Measurements from ENCODE around the gene AFDN.
"Not testable (repeated sequence)": the region's sequence is repeated elsewhere in the genome, so short reads cannot be mapped to it uniquely, and the experiment has no call there.

The AFDN gene

DNA sequence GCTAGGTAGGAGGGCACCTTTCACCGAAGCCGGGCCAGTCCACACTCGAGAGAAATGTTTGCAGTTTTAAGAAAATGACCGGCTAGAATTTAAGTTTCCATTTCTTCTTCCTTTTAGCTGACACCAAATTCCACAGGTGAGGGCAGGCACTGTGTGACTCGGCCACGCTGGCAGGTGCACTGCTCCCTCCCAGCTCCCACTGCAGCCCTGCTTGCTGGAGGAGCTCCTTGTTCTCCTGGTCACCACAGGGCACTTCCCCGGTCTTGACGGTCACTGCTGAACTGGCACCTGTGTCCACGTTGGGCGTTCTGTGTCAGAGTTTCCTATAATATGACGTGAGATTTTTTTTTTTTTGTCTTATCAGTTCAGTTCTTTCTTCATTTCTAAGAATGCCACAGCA lies 167.1 kb downstream of the AFDN start:
- H3K4me1 ChIP-seq (ENCODE audit: control insufficient read depth, insufficient read depth, low read length) = no peaks in the 10 kb centered on the region
- H3K27ac ChIP-seq (ENCODE audit: low read length) = no peak overlapping the region
- H3K9ac ChIP-seq (ENCODE audit: low read length in 2 of 2) = no peak overlapping the region
- no peak overlapping the region for H3K4me3 ChIP-seq (ENCODE audit: low read length in 2 of 2)
- no peaks in the 10 kb centered on the region for H3K36me3 ChIP-seq (ENCODE audit: control insufficient read depth in 2 of 2, insufficient read depth in 2 of 2, low read length in 2 of 2)
- no peaks in the 10 kb centered on the region for H3K9me3 ChIP-seq (ENCODE audit: control insufficient read depth in 2 of 2, low read length in 2 of 2)
- H3K27me3 ChIP-seq (ENCODE audit: control insufficient read depth in 1 of 2, insufficient read depth in 2 of 2, low read length in 2 of 2) = peaks cover 4 to 7% of the 10 kb centered on the region in 2 donors

DNA sequence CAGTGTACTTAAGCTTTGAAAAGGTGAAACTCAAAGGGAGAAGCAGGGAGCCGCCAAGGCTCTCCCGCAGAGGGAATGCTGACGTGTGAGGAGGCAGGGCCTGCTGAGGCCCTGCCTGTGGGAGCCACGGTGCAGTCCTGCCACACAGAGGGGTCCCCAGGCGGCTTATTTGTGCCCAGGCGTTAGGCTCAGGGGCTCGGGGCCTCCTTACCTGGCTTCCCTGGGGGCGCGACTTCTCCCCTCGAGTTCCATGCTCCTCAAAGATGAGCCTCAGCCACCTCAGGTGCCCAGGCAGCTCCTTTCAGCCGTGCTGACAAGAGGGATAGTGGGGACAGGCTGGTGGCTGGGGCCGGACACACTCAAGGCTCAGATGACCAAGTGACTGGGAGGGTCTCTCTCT lies 168.6 kb downstream of the AFDN start:
- Histone ChIP-seq H3K4me3 (ENCODE audit: low read length in 2 of 2) (no peak overlapping the region), H3K4me1 (ENCODE audit: control insufficient read depth, insufficient read depth, low read length) (no peaks in the 10 kb centered on the region), H3K27ac (ENCODE audit: low read length) (no peak overlapping the region), H3K9me3 (ENCODE audit: control insufficient read depth in 2 of 2, low read length in 2 of 2) (no peaks in the 10 kb centered on the region), H3K36me3 (ENCODE audit: control insufficient read depth in 2 of 2, insufficient read depth in 2 of 2, low read length in 2 of 2) (no peaks in the 10 kb centered on the region), H3K27me3 (ENCODE audit: control insufficient read depth in 1 of 2, insufficient read depth in 2 of 2, low read length in 2 of 2) (peaks cover 9 to 12% of the 10 kb centered on the region in 2 donors), H3K9ac (ENCODE audit: low read length in 2 of 2) (no peak overlapping the region)

DNA sequence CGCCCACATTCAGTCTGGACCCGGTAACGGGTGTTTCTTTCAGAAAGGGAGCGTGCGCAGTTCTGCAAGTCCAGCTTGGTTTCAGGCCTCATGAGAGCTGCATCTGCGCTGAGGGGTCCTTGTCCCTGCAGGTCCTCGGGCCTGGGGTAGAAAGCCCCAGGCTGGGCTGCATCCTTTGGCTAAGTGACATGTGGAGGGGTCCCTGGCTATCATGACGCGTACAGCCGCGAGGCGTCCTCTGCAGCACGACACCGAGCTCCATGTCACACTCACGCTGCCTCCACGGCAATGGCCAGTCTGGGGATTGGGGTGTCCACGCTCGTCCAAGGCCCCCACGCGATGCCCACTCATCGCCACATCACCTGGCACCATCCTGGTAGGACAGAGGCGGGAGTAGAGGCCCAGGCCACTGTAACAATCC lies 169.0 kb downstream of the AFDN start:
- no peak overlapping the region for H3K9ac ChIP-seq (ENCODE audit: low read length in 2 of 2)
- H3K27ac ChIP-seq (ENCODE audit: low read length) = no peak overlapping the region
- peaks cover 9 to 13% of the 10 kb centered on the region in 2 donors for H3K27me3 ChIP-seq (ENCODE audit: control insufficient read depth in 1 of 2, insufficient read depth in 2 of 2, low read length in 2 of 2)
- H3K4me1 ChIP-seq (ENCODE audit: control insufficient read depth, insufficient read depth, low read length) = no peaks in the 10 kb centered on the region
- no peak overlapping the region for H3K4me3 ChIP-seq (ENCODE audit: low read length in 2 of 2)
- H3K9me3 ChIP-seq (ENCODE audit: control insufficient read depth in 2 of 2, low read length in 2 of 2) = no peaks in the 10 kb centered on the region
- H3K36me3 ChIP-seq (ENCODE audit: control insufficient read depth in 2 of 2, insufficient read depth in 2 of 2, low read length in 2 of 2) = no peaks in the 10 kb centered on the region

DNA sequence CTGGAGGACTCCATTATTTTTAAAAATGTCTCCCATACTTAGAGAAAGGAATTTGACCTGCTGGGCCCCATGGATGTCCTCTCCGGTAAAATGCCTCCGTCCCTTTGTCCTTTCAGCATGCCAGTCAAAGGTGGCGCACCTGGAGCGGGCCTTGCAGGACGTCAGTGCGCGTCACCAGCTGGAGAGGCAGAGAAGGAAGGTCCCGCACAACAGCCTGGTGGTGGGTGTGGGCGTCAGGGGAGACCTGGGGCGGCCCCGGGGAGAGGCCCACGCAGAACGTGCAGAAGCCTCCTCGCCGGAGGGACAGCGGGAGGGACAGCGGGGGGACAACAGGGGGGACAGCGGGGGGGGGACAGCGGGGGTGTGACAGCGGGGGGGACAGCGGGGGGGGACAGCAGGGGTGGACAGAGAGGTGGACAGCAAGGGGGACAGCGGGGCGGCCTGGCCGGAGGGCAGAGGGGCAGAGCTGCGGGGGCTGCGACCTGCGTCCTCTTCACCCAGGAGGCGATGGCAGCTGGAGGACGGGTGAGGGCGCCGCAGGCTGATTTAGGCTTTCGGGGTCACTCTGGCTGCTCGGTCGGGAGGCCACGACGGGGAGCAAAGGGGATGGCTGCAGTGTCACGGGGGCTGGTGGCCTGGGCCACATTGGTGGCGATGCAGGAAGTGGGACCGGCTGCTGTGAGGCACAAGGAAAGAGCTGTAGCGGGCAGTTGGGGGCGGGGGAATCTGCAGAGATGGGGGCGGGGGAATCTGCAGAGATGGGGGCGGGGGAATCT lies 169.9 kb downstream of the AFDN start:
- no peaks in the 10 kb centered on the region for H3K36me3 ChIP-seq (ENCODE audit: control insufficient read depth in 2 of 2, insufficient read depth in 2 of 2, low read length in 2 of 2)
- no peak overlapping the region for H3K9ac ChIP-seq (ENCODE audit: low read length in 2 of 2)
- H3K27me3 ChIP-seq (ENCODE audit: control insufficient read depth in 1 of 2, insufficient read depth in 2 of 2, low read length in 2 of 2) = peaks cover 9 to 15% of the 10 kb centered on the region in 2 donors
- no peaks in the 10 kb centered on the region for H3K9me3 ChIP-seq (ENCODE audit: control insufficient read depth in 2 of 2, low read length in 2 of 2)
- H3K4me1 ChIP-seq (ENCODE audit: control insufficient read depth, insufficient read depth, low read length) = no peaks in the 10 kb centered on the region
- no peak overlapping the region for H3K27ac ChIP-seq (ENCODE audit: low read length)
- no peak overlapping the region for H3K4me3 ChIP-seq (ENCODE audit: low read length in 2 of 2)

DNA sequence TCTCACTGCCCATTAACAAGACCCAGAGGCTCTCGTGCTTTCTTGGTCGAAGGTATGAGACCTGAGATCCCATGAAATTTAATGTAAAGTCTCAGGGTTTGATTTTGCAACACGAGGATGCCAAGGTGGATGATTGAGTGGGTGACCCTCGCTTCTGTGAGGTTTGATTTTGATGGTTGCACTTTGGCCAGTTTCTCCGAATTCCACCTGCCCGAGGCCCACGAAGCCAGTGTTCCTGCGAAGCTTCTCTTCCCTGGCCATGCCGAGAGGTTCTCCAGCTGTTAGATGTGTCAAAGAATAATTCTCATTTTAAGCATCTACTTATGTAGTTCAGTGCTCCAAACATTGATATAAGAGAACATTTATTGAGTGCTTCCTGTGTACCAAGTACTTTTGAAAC lies 170.9 kb downstream of the AFDN start, which contains the start of gene KIF25:
Gene KIF25 (plus strand): TSS at position 30 of the 400 bp plus-strand sequence. CDS start 31,915 bp downstream, outside the sequence.
- Histone ChIP-seq H3K4me1 (ENCODE audit: control insufficient read depth, insufficient read depth, low read length) (no peaks in the 10 kb centered on the region), H3K36me3 (ENCODE audit: control insufficient read depth in 2 of 2, insufficient read depth in 2 of 2, low read length in 2 of 2) (no peaks in the 10 kb centered on the region), H3K9me3 (ENCODE audit: control insufficient read depth in 2 of 2, low read length in 2 of 2) (no peaks in the 10 kb centered on the region), H3K27ac (ENCODE audit: low read length) (no peak within 1 kb of the TSS), H3K4me3 (ENCODE audit: low read length in 2 of 2) (no peak within 1 kb of the TSS), H3K27me3 (ENCODE audit: control insufficient read depth in 1 of 2, insufficient read depth in 2 of 2, low read length in 2 of 2) (peaks cover 9 to 15% of the 10 kb centered on the region in 2 donors), H3K9ac (ENCODE audit: low read length in 2 of 2) (no peak within 1 kb of the TSS)

DNA sequence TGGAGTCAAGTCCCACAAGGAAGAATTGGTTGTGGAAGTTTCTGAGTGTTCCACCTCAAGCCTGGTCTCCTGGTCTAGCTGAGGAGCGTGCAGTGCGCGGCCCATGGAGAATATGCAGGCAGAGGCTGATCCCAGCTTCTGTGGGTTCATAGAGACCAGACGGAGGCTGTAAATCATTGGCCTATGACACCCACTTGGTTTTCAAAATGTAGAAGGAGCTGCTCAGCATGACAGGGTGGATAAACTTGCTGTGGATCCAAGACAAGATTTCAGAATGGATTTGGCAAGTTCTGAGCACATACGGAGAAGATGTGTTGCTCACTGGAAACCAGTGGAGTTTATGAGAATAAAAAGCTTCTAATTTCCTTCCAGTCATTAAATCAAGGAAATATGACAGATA lies 171.5 kb downstream of the AFDN start:
- Histone ChIP-seq H3K4me1 (ENCODE audit: control insufficient read depth, insufficient read depth, low read length) (no peaks in the 10 kb centered on the region), H3K9me3 (ENCODE audit: control insufficient read depth in 2 of 2, low read length in 2 of 2) (no peaks in the 10 kb centered on the region), H3K36me3 (ENCODE audit: control insufficient read depth in 2 of 2, insufficient read depth in 2 of 2, low read length in 2 of 2) (no peaks in the 10 kb centered on the region), H3K4me3 (ENCODE audit: low read length in 2 of 2) (no peak overlapping the region), H3K27ac (ENCODE audit: low read length) (no peak overlapping the region), H3K9ac (ENCODE audit: low read length in 2 of 2) (no peak overlapping the region), H3K27me3 (ENCODE audit: control insufficient read depth in 1 of 2, insufficient read depth in 2 of 2, low read length in 2 of 2) (peaks cover 9 to 18% of the 10 kb centered on the region in 2 donors)

DNA sequence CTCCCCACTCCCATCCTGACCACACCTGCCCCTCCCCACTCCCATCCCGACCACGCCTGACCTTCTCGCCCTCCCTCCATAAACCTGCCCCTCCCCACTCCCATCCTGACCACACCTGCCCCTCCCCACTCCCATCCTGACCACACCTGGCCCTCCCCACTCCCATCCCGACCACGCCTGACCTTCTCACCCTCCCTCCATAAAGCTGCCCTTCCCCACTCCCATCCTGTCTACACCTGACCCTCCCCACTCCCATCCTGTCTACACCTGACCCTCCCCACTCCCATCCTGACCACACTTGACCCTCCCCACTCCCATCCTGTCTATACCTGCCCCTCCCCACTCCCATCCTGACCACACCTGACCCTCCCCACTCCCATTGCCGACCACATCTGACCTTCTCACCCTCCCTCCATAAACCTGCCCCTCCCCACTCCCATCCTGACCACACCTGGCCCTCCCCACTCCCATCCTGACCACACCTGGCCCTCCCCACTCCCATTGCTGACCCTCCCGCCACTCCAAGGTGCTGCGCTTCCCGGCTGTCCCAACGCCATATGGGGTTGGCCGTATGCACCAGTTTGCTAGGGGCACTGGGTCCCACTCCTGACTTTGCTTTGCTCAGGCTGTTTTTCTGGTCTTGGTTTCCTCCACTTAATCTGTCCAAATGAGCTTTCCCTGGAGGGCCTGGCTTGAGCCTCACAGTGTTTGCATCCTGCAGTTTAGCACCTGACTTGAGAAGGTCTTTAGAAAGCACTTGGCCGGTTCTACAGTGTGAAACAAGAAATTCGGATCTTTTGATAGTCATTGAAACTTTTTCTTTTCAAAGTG lies 173.7 kb downstream of the AFDN start:
- Histone ChIP-seq H3K9ac (ENCODE audit: low read length in 2 of 2) (no peak overlapping the region), H3K36me3 (ENCODE audit: control insufficient read depth in 2 of 2, insufficient read depth in 2 of 2, low read length in 2 of 2) (no peaks in the 10 kb centered on the region), H3K27me3 (ENCODE audit: control insufficient read depth in 1 of 2, insufficient read depth in 2 of 2, low read length in 2 of 2) (peaks cover 9 to 18% of the 10 kb centered on the region in 2 donors), H3K27ac (ENCODE audit: low read length) (no peak overlapping the region), H3K9me3 (ENCODE audit: control insufficient read depth in 2 of 2, low read length in 2 of 2) (no peaks in the 10 kb centered on the region), H3K4me1 (ENCODE audit: control insufficient read depth, insufficient read depth, low read length) (no peaks in the 10 kb centered on the region), H3K4me3 (ENCODE audit: low read length in 2 of 2) (no peak overlapping the region)

DNA sequence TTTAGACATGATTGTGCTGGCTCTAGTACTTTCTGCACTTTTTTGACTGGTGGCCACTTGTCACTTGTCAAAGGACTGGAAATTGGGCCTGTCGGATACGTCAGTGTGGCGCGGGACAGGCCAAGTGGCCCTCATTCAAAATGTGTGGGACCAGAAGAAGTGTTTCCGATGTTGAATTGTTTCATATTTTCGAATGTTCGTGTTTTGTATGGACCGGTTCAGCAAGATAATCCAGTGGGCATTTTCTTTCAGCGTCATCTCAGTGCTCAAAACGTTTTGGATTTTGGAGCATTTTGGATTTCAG lies 174.3 kb downstream of the AFDN start:
- Histone ChIP-seq H3K27me3 (ENCODE audit: control insufficient read depth in 1 of 2, insufficient read depth in 2 of 2, low read length in 2 of 2) (peaks cover 9 to 18% of the 10 kb centered on the region in 2 donors), H3K27ac (ENCODE audit: low read length) (no peak overlapping the region), H3K4me3 (ENCODE audit: low read length in 2 of 2) (no peak overlapping the region), H3K4me1 (ENCODE audit: control insufficient read depth, insufficient read depth, low read length) (no peaks in the 10 kb centered on the region), H3K9ac (ENCODE audit: low read length in 2 of 2) (no peak overlapping the region), H3K36me3 (ENCODE audit: control insufficient read depth in 2 of 2, insufficient read depth in 2 of 2, low read length in 2 of 2) (no peaks in the 10 kb centered on the region), H3K9me3 (ENCODE audit: control insufficient read depth in 2 of 2, low read length in 2 of 2) (no peaks in the 10 kb centered on the region)

DNA sequence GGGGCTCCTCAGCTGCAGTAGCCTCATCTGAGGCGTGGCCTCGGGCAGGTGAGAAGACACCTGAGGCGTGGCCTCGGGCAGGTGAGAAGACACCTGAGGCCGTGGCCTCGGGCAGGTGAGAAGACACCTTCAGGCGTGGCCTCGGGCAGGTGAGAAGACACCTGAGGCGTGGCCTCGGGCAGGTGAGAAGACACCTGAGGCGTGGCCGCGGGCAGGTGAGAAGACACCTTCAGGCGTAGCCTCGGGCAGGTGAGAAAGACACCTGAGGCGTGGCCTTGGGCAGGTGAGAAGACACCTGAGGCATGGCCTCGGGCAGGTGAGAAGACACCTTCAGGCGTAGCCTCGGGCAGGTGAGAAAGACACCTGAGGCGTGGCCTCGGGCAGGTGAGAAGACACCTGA lies 174.8 kb downstream of the AFDN start:
- peaks cover 9 to 18% of the 10 kb centered on the region in 2 donors for H3K27me3 ChIP-seq (ENCODE audit: control insufficient read depth in 1 of 2, insufficient read depth in 2 of 2, low read length in 2 of 2)
- not testable (repeated sequence) for H3K4me1 ChIP-seq (ENCODE audit: control insufficient read depth, insufficient read depth, low read length); H3K36me3 ChIP-seq (ENCODE audit: control insufficient read depth in 2 of 2, insufficient read depth in 2 of 2, low read length in 2 of 2); H3K4me3 ChIP-seq (ENCODE audit: low read length in 2 of 2); H3K27ac ChIP-seq (ENCODE audit: low read length); H3K9me3 ChIP-seq (ENCODE audit: control insufficient read depth in 2 of 2, low read length in 2 of 2); H3K9ac ChIP-seq (ENCODE audit: low read length in 2 of 2)

DNA sequence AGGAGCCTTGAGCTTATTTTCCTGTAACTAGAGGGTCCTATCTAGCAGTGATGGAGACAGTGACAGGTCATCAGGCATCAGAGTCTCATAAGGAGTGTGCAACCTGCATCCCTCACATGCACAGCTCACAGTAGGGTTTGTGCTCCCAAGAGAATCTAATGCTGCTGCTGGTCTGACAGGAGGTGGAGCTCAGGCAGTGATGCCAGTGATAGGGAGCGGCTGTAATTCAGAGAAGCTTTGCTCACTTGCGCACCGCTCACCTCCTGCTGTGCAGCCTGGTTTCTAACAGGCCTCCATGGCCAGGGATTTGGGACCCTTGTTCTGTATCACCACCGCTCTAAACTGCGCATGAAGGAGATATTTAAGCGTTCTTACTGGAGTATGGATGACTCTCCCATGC lies 176.1 kb downstream of the AFDN start:
- no peak overlapping the region for H3K9ac ChIP-seq (ENCODE audit: low read length in 2 of 2)
- H3K4me3 ChIP-seq (ENCODE audit: low read length in 2 of 2) = no peak overlapping the region
- no peak overlapping the region for H3K27ac ChIP-seq (ENCODE audit: low read length)
- H3K36me3 ChIP-seq (ENCODE audit: control insufficient read depth in 2 of 2, insufficient read depth in 2 of 2, low read length in 2 of 2) = no peaks in the 10 kb centered on the region
- H3K9me3 ChIP-seq (ENCODE audit: control insufficient read depth in 2 of 2, low read length in 2 of 2) = no peaks in the 10 kb centered on the region
- H3K27me3 ChIP-seq (ENCODE audit: control insufficient read depth in 1 of 2, insufficient read depth in 2 of 2, low read length in 2 of 2) = peaks cover 5 to 14% of the 10 kb centered on the region in 2 donors
- no peaks in the 10 kb centered on the region for H3K4me1 ChIP-seq (ENCODE audit: control insufficient read depth, insufficient read depth, low read length)

DNA sequence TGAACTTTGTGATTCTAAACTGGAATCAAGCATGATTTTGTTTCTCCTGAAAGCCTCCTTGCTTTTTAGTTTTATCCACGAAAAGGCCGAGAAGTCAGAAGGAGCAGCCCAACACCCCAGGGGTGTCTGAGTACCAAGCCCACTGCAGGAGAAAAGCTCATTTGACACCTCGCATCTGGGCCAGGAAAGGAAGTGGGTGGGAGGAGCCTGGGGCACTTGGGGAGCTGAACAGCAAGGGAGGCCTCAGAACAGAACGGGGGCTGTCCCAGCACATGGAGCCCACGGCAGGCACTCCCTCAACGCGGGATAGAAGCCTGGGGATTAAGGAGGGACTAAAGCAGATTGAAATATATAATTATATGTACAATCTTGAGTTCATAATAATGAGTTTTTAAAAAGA lies 177.3 kb downstream of the AFDN start:
- Histone ChIP-seq H3K4me1 (ENCODE audit: control insufficient read depth, insufficient read depth, low read length) (no peaks in the 10 kb centered on the region), H3K27me3 (ENCODE audit: control insufficient read depth in 1 of 2, insufficient read depth in 2 of 2, low read length in 2 of 2) (peaks cover 4 to 10% of the 10 kb centered on the region in 2 donors), H3K36me3 (ENCODE audit: control insufficient read depth in 2 of 2, insufficient read depth in 2 of 2, low read length in 2 of 2) (no peaks in the 10 kb centered on the region), H3K9ac (ENCODE audit: low read length in 2 of 2) (no peak overlapping the region), H3K27ac (ENCODE audit: low read length) (no peak overlapping the region), H3K4me3 (ENCODE audit: low read length in 2 of 2) (no peak overlapping the region), H3K9me3 (ENCODE audit: control insufficient read depth in 2 of 2, low read length in 2 of 2) (no peaks in the 10 kb centered on the region)
